Hepatocyte (in vitro differentiated cells): ENCODE measurements around the gene BACE1. TPM values are rescaled to one million over a fixed set of nuclear protein-coding genes. Genes with fewer than 3 reads are reported as not detected.

Source experiments
- DNase-seq: peaks from one replicate; pipeline ENCODE4 v3.0.0-alpha.2; 2016; ENCODE audit warnings: low spot score
- H2AFZ ChIP-seq: fragments of 200-600 bp; sonication (generic); 2 replicates; pipeline ENCODE4 v1.6.0; 2016; ENCODE audit warnings: antibody characterized with exemption, mild to moderate bottlenecking
- H3K27ac ChIP-seq: fragments of 200-600 bp; sonication (generic); 2 replicates; pipeline ENCODE4 v1.5.1; 2016; ENCODE audit warnings: mild to moderate bottlenecking
- H3K27me3 ChIP-seq: fragments of 200-600 bp; sonication (generic); 2 replicates; pipeline ENCODE4 v1.6.1; 2016
- H3K36me3 ChIP-seq: fragments of 200-600 bp; sonication (generic); replicated peaks from 2 replicates; pipeline ENCODE4 v1.5.1; 2016; ENCODE audit warnings: low read depth; ENCODE audit not compliant: insufficient read depth
- H3K4me1 ChIP-seq: fragments of 200-600 bp; sonication (generic); 2 replicates; pipeline ENCODE4 v1.5.1; 2016; ENCODE audit warnings: mild to moderate bottlenecking, moderate library complexity; ENCODE audit not compliant: insufficient read depth
- H3K4me2 ChIP-seq: fragments of 200-600 bp; sonication (generic); 2 replicates; pipeline ENCODE4 v1.6.0; 2016
- H3K4me3 ChIP-seq: fragments of 200-600 bp; sonication (generic); 2 replicates; pipeline ENCODE4 v1.5.1; 2016; ENCODE audit warnings: mild to moderate bottlenecking
- H3K79me2 ChIP-seq: fragments of 200-600 bp; sonication (generic); 2 replicates; pipeline ENCODE4 v1.6.0; 2017; ENCODE audit warnings: mild to moderate bottlenecking
- H3K9me2 ChIP-seq: fragments of 200-600 bp; sonication (generic); replicated peaks from 2 replicates; pipeline ENCODE4 v1.6.0; 2017; ENCODE audit warnings: mild to moderate bottlenecking; ENCODE audit not compliant: insufficient read depth
- H3K9me3 ChIP-seq: fragments of 200-600 bp; sonication (generic); 2 replicates; pipeline ENCODE4 v1.5.1; 2016; ENCODE audit warnings: low read depth, mild to moderate bottlenecking
- H4K20me1 ChIP-seq: fragments of 200-600 bp; sonication (generic); 2 replicates; pipeline ENCODE4 v1.6.0; 2016; ENCODE audit warnings: mild to moderate bottlenecking; ENCODE audit not compliant: insufficient read depth, poor library complexity, severe bottlenecking
- EZH2 ChIP-seq: fragments of 200-600 bp; sonication (generic); IDR thresholded peaks from 2 replicates; pipeline ENCODE4 v1.6.1; 2016; ENCODE audit warnings: antibody characterized with exemption, mild to moderate bottlenecking, borderline replicate concordance
- EZH2phosphoT487 ChIP-seq: fragments of 200-600 bp; sonication (generic); IDR thresholded peaks from one replicate; pipeline ENCODE4 v1.6.1; 2018; ENCODE audit warnings: antibody characterized with exemption, mild to moderate bottlenecking, low read depth, moderate library complexity; ENCODE audit not compliant: unreplicated experiment, severe bottlenecking
- WGBS: methylation state at CpG from one replicate; pipeline ENCODE4 v1.1.6; 2016; ENCODE audit warnings: low lambda C conversion rate; ENCODE audit errors: missing lambda C conversion rate; 5-methylcytosine and 5-hydroxymethylcytosine counted together
- polyA plus RNA-seq: library from polyadenylated mRNA; unstranded; fragments of >200 nt; fragmentation: Nextera tagmentation; extraction: Ambion mirVana; gene quantifications from 2 replicates; pipeline ENCODE4 v1.2.1, GENCODE V29; 2016
- total RNA-seq: library from RNA; depleted of rRNA; stranded (reverse); fragments of >200 nt; gene quantifications from 2 replicates; pipeline ENCODE4 v1.2.3, GENCODE V29; 2014
- TF ChIP-seq, protein P1 (sequence below): fragments of 200-600 bp; sonication (generic); IDR thresholded peaks from 2 replicates; pipeline ENCODE4 v1.5.1; 2016; ENCODE audit warnings: antibody characterized with exemption, mild to moderate bottlenecking; ENCODE audit not compliant: poor library complexity

The BACE1 gene
- total and polyA plus RNA-seq, 2 experiments from 2014 or later = 17.5 to 22.6 TPM

GRCh38 chr11:117318738-117319137, 2.7 kb upstream of the BACE1 start:
- TF ChIP-seq, protein P1, sequence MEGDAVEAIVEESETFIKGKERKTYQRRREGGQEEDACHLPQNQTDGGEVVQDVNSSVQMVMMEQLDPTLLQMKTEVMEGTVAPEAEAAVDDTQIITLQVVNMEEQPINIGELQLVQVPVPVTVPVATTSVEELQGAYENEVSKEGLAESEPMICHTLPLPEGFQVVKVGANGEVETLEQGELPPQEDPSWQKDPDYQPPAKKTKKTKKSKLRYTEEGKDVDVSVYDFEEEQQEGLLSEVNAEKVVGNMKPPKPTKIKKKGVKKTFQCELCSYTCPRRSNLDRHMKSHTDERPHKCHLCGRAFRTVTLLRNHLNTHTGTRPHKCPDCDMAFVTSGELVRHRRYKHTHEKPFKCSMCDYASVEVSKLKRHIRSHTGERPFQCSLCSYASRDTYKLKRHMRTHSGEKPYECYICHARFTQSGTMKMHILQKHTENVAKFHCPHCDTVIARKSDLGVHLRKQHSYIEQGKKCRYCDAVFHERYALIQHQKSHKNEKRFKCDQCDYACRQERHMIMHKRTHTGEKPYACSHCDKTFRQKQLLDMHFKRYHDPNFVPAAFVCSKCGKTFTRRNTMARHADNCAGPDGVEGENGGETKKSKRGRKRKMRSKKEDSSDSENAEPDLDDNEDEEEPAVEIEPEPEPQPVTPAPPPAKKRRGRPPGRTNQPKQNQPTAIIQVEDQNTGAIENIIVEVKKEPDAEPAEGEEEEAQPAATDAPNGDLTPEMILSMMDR = no peak
- TF ChIP-seq EZH2 (no peak), EZH2phosphoT487 (no peak)
- H3K9me3 ChIP-seq = no peaks in the 10 kb centered on the region
- no peak overlapping the region for H3K27ac ChIP-seq
- no peak for DNase-seq
- H3K27me3 ChIP-seq = no peaks in the 10 kb centered on the region
- WGBS = 89% methylated on average over 7 of the region's 7 CpGs
- H3K4me1 ChIP-seq = peaks cover 13% of the 10 kb centered on the region
- no peaks in the 10 kb centered on the region for H3K36me3 ChIP-seq
- peaks cover 11% of the 10 kb centered on the region for H3K79me2 ChIP-seq
- no peak overlapping the region for H3K4me3 ChIP-seq
- H2AFZ ChIP-seq = no peak overlapping the region
- no peak overlapping the region for H3K4me2 ChIP-seq
- no peaks in the 10 kb centered on the region for H3K9me2 ChIP-seq
- H4K20me1 ChIP-seq = no peaks in the 10 kb centered on the region

- whole genome bisulfite sequencing = 7% methylated on average over 31 of the region's 62 CpGs
- H3K27ac ChIP-seq = no peak overlapping the region
These were observed 515 bp downstream of the BACE1 start for GRCh38 chr11:117315285-117316196.

GRCh38 chr11:117314840-117315239, 1.2 kb downstream of the BACE1 start:
- Histone ChIP-seq H3K27ac (no peak overlapping the region), H3K79me2 (peaks cover 11% of the 10 kb centered on the region)

More at GRCh38 chr11:117315285-117316196, 515 bp downstream of the BACE1 start:
- Histone ChIP-seq H4K20me1 (no peaks in the 10 kb centered on the region), H2AFZ (peak overlapping the region; percentile 87), H3K4me2 (peak overlapping the region; percentile 99), H3K4me3 (peak overlapping the region; percentile 56), H3K27me3 (no peaks in the 10 kb centered on the region), H3K4me1 (peaks cover 13% of the 10 kb centered on the region), H3K9me3 (no peaks in the 10 kb centered on the region), H3K36me3 (no peaks in the 10 kb centered on the region), H3K9me2 (no peaks in the 10 kb centered on the region), H3K79me2 (peaks cover 11% of the 10 kb centered on the region)
- no peak for TF ChIP-seq EZH2
- no peak for TF ChIP-seq EZH2phosphoT487
- TF ChIP-seq, protein P1 = no peak
- DNase-seq = peak; percentile 17

More at GRCh38 chr11:117314840-117315239, 1.2 kb downstream of the BACE1 start:
- Histone ChIP-seq H3K4me3 (no peak overlapping the region), H3K4me1 (peaks cover 13% of the 10 kb centered on the region), H3K36me3 (no peaks in the 10 kb centered on the region), H3K9me2 (no peaks in the 10 kb centered on the region), H4K20me1 (no peaks in the 10 kb centered on the region), H3K27me3 (no peaks in the 10 kb centered on the region), H2AFZ (no peak overlapping the region), H3K4me2 (peak overlapping the region; percentile 99), H3K9me3 (no peaks in the 10 kb centered on the region)
- TF ChIP-seq, protein P1 = no peak
- TF ChIP-seq EZH2phosphoT487 (no peak), EZH2 (no peak)
- WGBS = 44% methylated on average over 5 of the region's 10 CpGs
- peak; percentile 23 for DNase-seq
